Natural killer cell (primary cell): Measurements from ENCODE around the gene ANTKMT. TPM values are rescaled to one million over a fixed set of nuclear protein-coding genes. Genes with fewer than 3 reads are reported as not detected.
A peak's percentile ranks its signal among the peaks of the same experiment; 100 is the strongest.

ENCODE experiments used
- ATAC-seq, 3 donors: fragments of 150-1000 bp in 2 of 3; fragments of 200-7000 bp in 1 of 3; cut with Tn5 transposase; 1 replicate in 1 of 3; 2 replicates in 2 of 3; pipeline ENCODE4 v1.10.0; 2021; ENCODE audit warnings: mild to moderate bottlenecking in 2 of 3, moderate library complexity in 2 of 3
- DNase-seq, 2 donors: peaks; one replicate each; pipeline versions ENCODE4 v3.0.0 to v3.0.0-alpha.2; 2013 to 2021; ENCODE audit warnings: mixed read lengths in 1 of 2
- H3K27ac ChIP-seq: one replicate; pipeline ENCODE4 v1.5.1; 2013; ENCODE audit warnings: mild to moderate bottlenecking, low read length
- H3K27me3 ChIP-seq: one replicate; pipeline ENCODE4 v1.6.1; 2013; ENCODE audit warnings: low read length; ENCODE audit not compliant: control insufficient read depth, insufficient read depth
- H3K36me3 ChIP-seq: one replicate; pipeline ENCODE4 v1.6.1; 2013; ENCODE audit warnings: low read length; ENCODE audit not compliant: control insufficient read depth, insufficient read depth
- H3K4me1 ChIP-seq: one replicate; pipeline ENCODE4 v1.6.1; 2013; ENCODE audit warnings: low read length; ENCODE audit not compliant: control insufficient read depth, insufficient read depth
- H3K4me3 ChIP-seq: one replicate; pipeline ENCODE4 v1.5.1; 2013; ENCODE audit warnings: low read length
- H3K9me3 ChIP-seq: one replicate; pipeline ENCODE4 v1.6.1; 2013; ENCODE audit warnings: low read length; ENCODE audit not compliant: control insufficient read depth, insufficient read depth
- H3K27ac Mint-ChIP-seq, 2 donors: one replicate each; pipeline ENCODE4 v1.8.0; 2022; ENCODE audit warnings: mild to moderate bottlenecking in 2 of 2, mixed read lengths in 2 of 2, moderate library complexity in 1 of 2
- H3K27me3 Mint-ChIP-seq, 2 donors: one replicate each; pipeline ENCODE4 v1.8.0; 2022; ENCODE audit warnings: low read depth in 2 of 2, mixed read lengths in 2 of 2
- H3K36me3 Mint-ChIP-seq: one replicate; pipeline ENCODE4 v1.8.0; 2022; ENCODE audit warnings: mixed read lengths
- H3K4me1 Mint-ChIP-seq, 2 donors: one replicate each; pipeline ENCODE4 v1.8.0; 2022; ENCODE audit warnings: mixed read lengths in 2 of 2
- H3K4me3 Mint-ChIP-seq: one replicate; pipeline ENCODE4 v1.8.0; 2022; ENCODE audit warnings: mild to moderate bottlenecking, moderate library complexity, mixed read lengths
- H3K9me3 Mint-ChIP-seq, 2 donors: one replicate each; pipeline ENCODE4 v1.8.0; 2022; ENCODE audit warnings: mixed read lengths in 2 of 2
- WGBS: methylation state at CpG from one replicate; pipeline ENCODE4 v1.1.7; 2013; ENCODE audit warnings: missing lambda C conversion rate; ENCODE audit not compliant: insufficient coverage; 5-methylcytosine and 5-hydroxymethylcytosine counted together
- intact Hi-C: fragments of 100-400 bp; cut with micrococcal nuclease; formaldehyde crosslinking; loops from one replicate; pipeline ENCODE4 v1.14.2; 2022
- total RNA-seq, 4 donors: library from RNA; stranded (reverse); fragments of 120-200 nt in 1 of 4; gene quantifications; one replicate each; pipeline versions ENCODE4 v1.2.3 to v1.2.4, GENCODE V29; 2013 to 2022
- TF ChIP-seq, protein P1 (sequence below): fragments of 200-600 bp; IDR thresholded peaks from one replicate; pipeline ENCODE4 v1.8.0; 2022; ENCODE audit warnings: antibody characterized with exemption

ANTKMT gene
- total RNA-seq, 3 donors from 2014 or later (not counting 1 experiment from before 2014, with no cell fraction given) = 33.7 to 39.0 (median 37.7) TPM

DNA sequence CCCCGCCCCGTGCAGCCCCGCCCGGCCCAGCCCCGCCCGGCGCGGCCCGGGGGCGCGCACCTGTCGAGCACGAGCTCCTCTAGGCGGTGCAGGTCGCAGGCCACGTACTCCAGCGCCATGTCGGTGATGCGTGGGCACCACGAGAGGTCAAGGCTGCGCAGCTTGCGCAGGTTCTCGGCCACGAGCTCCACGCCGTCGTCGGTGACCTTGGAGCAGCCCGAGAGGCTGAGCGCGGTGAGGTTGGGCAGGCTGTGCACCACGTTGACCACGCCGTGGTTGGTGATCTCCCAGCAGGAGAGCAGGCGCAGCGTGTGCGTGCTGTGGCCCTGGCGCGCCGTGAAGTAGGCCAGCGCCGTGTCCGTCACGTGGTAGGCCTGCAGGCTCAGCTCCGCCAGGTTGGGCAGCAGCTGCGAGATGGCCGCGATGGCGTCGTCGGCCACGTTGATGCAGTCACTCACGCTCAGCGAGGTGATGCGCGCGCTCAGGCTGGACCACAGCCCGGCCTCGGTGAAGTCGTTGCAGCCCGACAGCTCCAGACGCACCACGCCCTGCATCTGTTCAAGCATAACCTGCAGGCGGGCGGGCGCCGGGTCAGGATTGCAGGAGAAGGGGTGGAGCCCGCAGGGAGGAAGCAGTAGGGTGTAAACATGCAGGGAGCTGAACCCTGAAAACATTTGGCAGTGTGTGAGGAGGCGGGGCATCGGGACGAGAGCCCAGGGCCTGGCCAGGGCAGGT, 25.4 kb upstream of the ANTKMT start:
- TF ChIP-seq, protein P1, sequence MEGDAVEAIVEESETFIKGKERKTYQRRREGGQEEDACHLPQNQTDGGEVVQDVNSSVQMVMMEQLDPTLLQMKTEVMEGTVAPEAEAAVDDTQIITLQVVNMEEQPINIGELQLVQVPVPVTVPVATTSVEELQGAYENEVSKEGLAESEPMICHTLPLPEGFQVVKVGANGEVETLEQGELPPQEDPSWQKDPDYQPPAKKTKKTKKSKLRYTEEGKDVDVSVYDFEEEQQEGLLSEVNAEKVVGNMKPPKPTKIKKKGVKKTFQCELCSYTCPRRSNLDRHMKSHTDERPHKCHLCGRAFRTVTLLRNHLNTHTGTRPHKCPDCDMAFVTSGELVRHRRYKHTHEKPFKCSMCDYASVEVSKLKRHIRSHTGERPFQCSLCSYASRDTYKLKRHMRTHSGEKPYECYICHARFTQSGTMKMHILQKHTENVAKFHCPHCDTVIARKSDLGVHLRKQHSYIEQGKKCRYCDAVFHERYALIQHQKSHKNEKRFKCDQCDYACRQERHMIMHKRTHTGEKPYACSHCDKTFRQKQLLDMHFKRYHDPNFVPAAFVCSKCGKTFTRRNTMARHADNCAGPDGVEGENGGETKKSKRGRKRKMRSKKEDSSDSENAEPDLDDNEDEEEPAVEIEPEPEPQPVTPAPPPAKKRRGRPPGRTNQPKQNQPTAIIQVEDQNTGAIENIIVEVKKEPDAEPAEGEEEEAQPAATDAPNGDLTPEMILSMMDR = no peak
- Histone ChIP-seq H3K27ac (no peak overlapping the region), H3K4me1 (peaks cover 43% of the 10 kb centered on the region), H3K36me3 (no peaks in the 10 kb centered on the region), H3K9me3 (peaks cover 3% of the 10 kb centered on the region), H3K27me3 (peaks cover 36% of the 10 kb centered on the region), H3K4me3 (peak overlapping the region; percentile 38)
- intact Hi-C loops = no loop called here
- Mint-ChIP-seq H3K4me1 (peaks cover 4 to 12% of the 10 kb centered on the region in 2 donors), H3K9me3 (no peaks in the 10 kb centered on the region), H3K27me3 (peaks cover 0 to 17% of the 10 kb centered on the region in 2 donors), H3K27ac (no peak overlapping the region), H3K4me3 (peak overlapping the region; percentile 49), H3K36me3 (no peaks in the 10 kb centered on the region)
- 2% methylated on average over 71 of the region's 71 CpGs for WGBS
- peak; percentile 41 to 62 (median 53) for ATAC-seq
- peak in 1 of 2 donors; percentile 81 for DNase-seq

DNA sequence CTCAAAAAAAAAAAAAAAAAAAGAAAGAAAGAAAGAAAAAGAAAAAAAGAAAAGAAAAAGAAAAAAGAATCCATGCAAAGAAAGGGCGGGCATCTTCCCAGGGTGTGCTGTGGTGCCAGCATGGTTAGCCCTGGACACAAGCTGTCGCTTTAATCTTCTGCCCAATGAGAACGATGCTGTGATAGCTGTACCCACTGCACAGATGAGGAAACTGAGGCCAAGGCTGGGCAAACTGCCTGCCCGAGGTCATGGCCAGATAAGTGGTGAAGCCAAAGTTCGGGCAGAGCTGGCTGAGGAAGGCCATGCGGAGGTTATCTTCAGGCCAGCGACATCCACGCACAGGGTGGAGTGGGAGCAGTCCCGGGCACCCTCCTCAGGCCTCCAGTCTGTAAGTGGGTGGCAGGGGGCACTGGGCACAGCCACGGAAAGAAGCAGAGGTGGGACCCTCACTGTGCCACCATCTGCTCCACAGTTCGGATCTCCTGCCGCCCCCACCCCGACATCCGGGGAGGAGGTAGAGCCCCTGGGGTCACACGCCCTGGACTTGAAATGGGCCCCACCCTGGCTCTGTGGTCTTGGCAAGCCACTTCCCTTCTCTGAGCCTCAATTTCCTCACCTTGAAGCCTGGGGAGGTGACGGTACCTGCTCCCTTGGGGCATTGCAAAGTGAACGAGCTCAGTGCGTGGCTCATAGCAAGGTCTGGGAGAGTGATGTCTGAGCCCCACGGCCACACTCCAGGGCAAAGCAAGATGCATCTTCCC, 21.9 kb upstream of the ANTKMT start:
- Mint-ChIP-seq H3K4me1 (peaks cover 4 to 5% of the 10 kb centered on the region in 2 donors), H3K27ac (no peak overlapping the region), H3K27me3 (peaks cover 11 to 21% of the 10 kb centered on the region in 2 donors), H3K4me3 (no peak overlapping the region), H3K9me3 (no peaks in the 10 kb centered on the region), H3K36me3 (no peaks in the 10 kb centered on the region)
- Histone ChIP-seq H3K27me3 (peaks cover 56% of the 10 kb centered on the region), H3K36me3 (no peaks in the 10 kb centered on the region), H3K4me3 (no peak overlapping the region), H3K27ac (no peak overlapping the region), H3K9me3 (peaks cover 3% of the 10 kb centered on the region), H3K4me1 (peaks cover 42% of the 10 kb centered on the region)
- DNase-seq (no peak), ATAC-seq (no peak)
- TF ChIP-seq, protein P1 = no peak
- WGBS = 63% methylated on average over 19 of the region's 19 CpGs
- intact Hi-C loops = no loop called here

DNA sequence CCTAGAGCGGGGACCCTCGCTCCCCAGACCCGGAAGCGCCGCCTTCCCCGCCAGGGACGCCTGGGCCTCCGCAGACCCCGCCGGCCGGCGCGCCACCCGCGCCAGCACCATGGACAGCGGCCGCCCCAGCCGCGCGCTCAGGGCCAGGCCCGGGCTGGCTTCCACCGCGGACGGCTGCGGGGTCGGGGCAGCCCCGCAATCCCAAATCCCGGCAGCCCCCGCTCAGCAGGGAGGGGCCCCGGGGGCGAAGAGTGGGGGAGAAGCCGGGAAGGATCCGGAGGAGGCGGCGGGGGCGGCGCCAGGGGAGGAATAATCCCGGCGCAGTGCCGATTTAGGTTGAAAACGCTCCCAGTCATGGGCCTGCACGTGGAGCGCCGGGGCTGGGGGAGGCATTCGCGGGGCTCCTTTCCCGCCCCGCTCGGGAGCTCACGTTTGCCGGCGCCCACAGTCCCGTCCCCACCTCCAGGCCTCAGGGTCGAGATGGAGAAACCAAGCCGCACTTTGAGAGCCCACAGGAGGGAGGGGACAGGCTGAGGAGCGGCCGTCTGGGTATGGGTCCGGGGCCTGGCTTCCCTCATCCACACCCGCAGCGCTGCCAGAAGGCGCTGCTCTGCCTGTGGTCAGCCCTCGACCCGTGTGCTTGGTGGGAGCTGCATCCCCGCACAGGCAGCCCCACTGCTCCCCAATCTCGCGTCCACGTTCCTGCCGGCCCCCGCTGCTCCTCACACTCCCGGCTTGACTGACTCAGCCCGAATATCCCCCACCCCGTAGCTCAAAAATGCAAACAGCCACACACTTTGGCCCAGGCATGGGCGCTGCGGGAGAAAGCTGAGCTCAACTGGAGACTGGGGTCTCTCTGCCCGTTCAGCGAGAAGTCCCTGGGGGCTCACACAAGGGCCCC, 20.0 kb upstream of the ANTKMT start:
- Histone ChIP-seq H3K4me3 (no peak overlapping the region), H3K27ac (no peak overlapping the region), H3K4me1 (peaks cover 25% of the 10 kb centered on the region), H3K27me3 (peaks cover 51% of the 10 kb centered on the region), H3K36me3 (no peaks in the 10 kb centered on the region), H3K9me3 (peaks cover 3% of the 10 kb centered on the region)
- Mint-ChIP-seq H3K9me3 (no peaks in the 10 kb centered on the region), H3K4me1 (peaks cover 0 to under 1% of the 10 kb centered on the region in 2 donors), H3K27me3 (peaks cover 11 to 17% of the 10 kb centered on the region in 2 donors), H3K4me3 (no peak overlapping the region), H3K27ac (no peak overlapping the region), H3K36me3 (no peaks in the 10 kb centered on the region)
- intact Hi-C loops = no loop called here
- TF ChIP-seq, protein P1 = no peak
- 7% methylated on average over 76 of the region's 76 CpGs for WGBS
- peak; percentile 56 to 92 (median 78) for ATAC-seq
- peak in 1 of 2 donors; percentile 73 for DNase-seq
